B cell (primary cell): ENCODE results near the gene EPHB1. TPM values are rescaled to one million over a fixed set of nuclear protein-coding genes. Genes with fewer than 3 reads are reported as not detected.

Experiments
- ATAC-seq: fragments of 200-7000 bp; cut with Tn5 transposase; one replicate; pipeline ENCODE4 v1.10.0; 2021; ENCODE audit warnings: low read depth, mild to moderate bottlenecking, moderate number of reproducible peaks, moderate library complexity
- CTCF ChIA-PET: fragments of 350-600 bp; sonication (Branson Sonifier 250); formaldehyde crosslinking; loops from one replicate; lab custom pipeline; 2021; ENCODE audit warnings: antibody characterized with exemption, inconsistent platforms; lab: Charles Lee
- POLR2A ChIA-PET: fragments of 350-600 bp; sonication (Branson Sonifier 250); formaldehyde crosslinking; loops from one replicate; lab custom pipeline; 2021; ENCODE audit warnings: antibody characterized with exemption; lab: Charles Lee
- DNase-seq: peaks from one replicate; pipeline ENCODE4 v3.0.0; 2013
- H2AFZ ChIP-seq: 2 replicates; pipeline ENCODE4 v1.6.1; 2012; ENCODE audit warnings: mild to moderate bottlenecking, low read depth, low read length; ENCODE audit not compliant: insufficient read depth, poor library complexity, severe bottlenecking
- H3K27ac ChIP-seq, 2 donors: 1 replicate in 1 of 2; 2 replicates in 1 of 2; pipeline ENCODE4 v1.5.1; 2012 to 2013; ENCODE audit warnings: low read length in 2 of 2, mild to moderate bottlenecking in 2 of 2, moderate library complexity in 1 of 2
- H3K27me3 ChIP-seq, 4 experiments: fragments of 200-600 bp in 1 of 4; sonication (generic) in 1 of 4; replicated peaks in 1 of 4; 1 replicate in 2 of 4; 2 replicates in 2 of 4; pipeline versions ENCODE4 v1.6.1 to v1.7.0; 2013 to 2016; ENCODE audit warnings: low read length in 3 of 4, mild to moderate bottlenecking in 2 of 4, mixed read lengths in 1 of 4, moderate library complexity in 1 of 4; ENCODE audit not compliant: insufficient read depth in 4 of 4, control insufficient read depth in 3 of 4; ENCODE audit errors: control extremely low read depth in 1 of 4
- H3K36me3 ChIP-seq, 2 experiments: replicated peaks in 1 of 2; 1 replicate in 1 of 2; 2 replicates in 1 of 2; pipeline versions ENCODE4 v1.6.1 to v1.7.1; 2013; ENCODE audit warnings: low read length in 1 of 2; ENCODE audit not compliant: insufficient read depth in 2 of 2, control insufficient read depth in 1 of 2; ENCODE audit errors: control extremely low read depth in 1 of 2, extremely low read depth in 1 of 2
- H3K4me1 ChIP-seq, 2 donors: fragments of 200-600 bp in 1 of 2; sonication (generic) in 1 of 2; 1 replicate in 1 of 2; 2 replicates in 1 of 2; pipeline versions ENCODE4 v1.5.1 to v1.6.1; 2013 to 2017; ENCODE audit warnings: low read length in 2 of 2; ENCODE audit not compliant: control insufficient read depth in 2 of 2, insufficient read depth in 2 of 2
- H3K4me2 ChIP-seq: replicated peaks from 2 replicates; pipeline ENCODE3; 2012; ENCODE audit warnings: mild to moderate bottlenecking, low read depth, low read length; ENCODE audit not compliant: poor library complexity, severe bottlenecking
- H3K4me3 ChIP-seq, 5 experiments: fragments of 200-600 bp in 1 of 5; sonication (generic) in 1 of 5; 1 replicate in 3 of 5; 2 replicates in 2 of 5; pipeline versions ENCODE4 v1.5.1 to v1.7.0; 2011 to 2016; ENCODE audit warnings: low read length in 4 of 5, mild to moderate bottlenecking in 4 of 5, low read depth in 2 of 5, control low read depth in 1 of 5, moderate library complexity in 1 of 5; ENCODE audit not compliant: insufficient read depth in 1 of 5; ENCODE audit errors: control extremely low read depth in 1 of 5, extremely low read depth in 1 of 5
- H3K79me2 ChIP-seq: fragments of 200-600 bp; sonication (generic); one replicate; pipeline ENCODE4 v1.6.0; 2016; ENCODE audit warnings: low read length; ENCODE audit not compliant: control insufficient read depth, insufficient read depth
- H3K9ac ChIP-seq: fragments of 200-600 bp; sonication (generic); 2 replicates; pipeline ENCODE4 v1.6.1; 2017; ENCODE audit warnings: mild to moderate bottlenecking, low read length, moderate library complexity
- H3K9me3 ChIP-seq, 3 donors: one replicate each; pipeline versions ENCODE4 v1.6.1 to v1.7.1; 2013; ENCODE audit warnings: low read length in 2 of 3; ENCODE audit not compliant: control insufficient read depth in 2 of 3, insufficient read depth in 1 of 3; ENCODE audit errors: control extremely low read depth in 1 of 3
- H4K20me1 ChIP-seq: 2 replicates; pipeline ENCODE4 v1.6.0; 2012; ENCODE audit warnings: mild to moderate bottlenecking, low read length; ENCODE audit not compliant: insufficient read depth, control insufficient read depth, poor library complexity, severe bottlenecking
- H3K27ac Mint-ChIP-seq: one replicate; pipeline ENCODE4 v1.8.0; 2021; ENCODE audit warnings: mixed read lengths
- H3K27me3 Mint-ChIP-seq: one replicate; pipeline ENCODE4 v1.8.0; 2021; ENCODE audit warnings: mixed read lengths
- H3K4me1 Mint-ChIP-seq: one replicate; pipeline ENCODE4 v1.8.0; 2021; ENCODE audit warnings: mixed read lengths
- H3K4me3 Mint-ChIP-seq: one replicate; pipeline ENCODE4 v1.8.0; 2021; ENCODE audit warnings: mixed read lengths
- H3K9me3 Mint-ChIP-seq: one replicate; pipeline ENCODE4 v1.8.0; 2022; ENCODE audit warnings: mixed read lengths; ENCODE audit not compliant: insufficient read depth
- EZH2 ChIP-seq: IDR thresholded peaks from 2 replicates; pipeline ENCODE4 v1.6.1; 2012; ENCODE audit warnings: borderline replicate concordance, low read depth, mild to moderate bottlenecking, moderate library complexity, low read length; ENCODE audit not compliant: insufficient read depth, poor library complexity, severe bottlenecking
- WGBS: methylation state at CpG from one replicate; pipeline ENCODE4 v1.1.5; 2013; ENCODE audit warnings: missing lambda C conversion rate; ENCODE audit not compliant: insufficient coverage; 5-methylcytosine and 5-hydroxymethylcytosine counted together
- intact Hi-C: fragments of 100-400 bp; cut with micrococcal nuclease; formaldehyde crosslinking; loops from one replicate; pipeline ENCODE4 v1.10.0; 2022
- polyA plus RNA-seq: library from polyadenylated mRNA; depleted of rRNA; stranded (reverse); fragments of >200 nt; gene quantifications from 2 replicates; pipeline ENCODE4 v1.2.3, GENCODE V29; 2012
- total RNA-seq, 2 donors: library from RNA; stranded (reverse); fragments of 120-200 nt in 1 of 2; gene quantifications; 1 replicate in 1 of 2; 2 replicates in 1 of 2; pipeline versions ENCODE4 v1.2.3 to v1.2.4, GENCODE V29; 2013 to 2022
- TF ChIP-seq, protein P1 (sequence below): fragments of 200-600 bp; IDR thresholded peaks from one replicate; pipeline ENCODE4 v1.8.0; 2022; ENCODE audit warnings: antibody characterized with exemption, mild to moderate bottlenecking

Gene EPHB1
- total and polyA plus RNA-seq, 2 donors (not counting 1 experiment from before 2014, with no cell fraction given), result 0.01 TPM; not detected in 1

DNA sequence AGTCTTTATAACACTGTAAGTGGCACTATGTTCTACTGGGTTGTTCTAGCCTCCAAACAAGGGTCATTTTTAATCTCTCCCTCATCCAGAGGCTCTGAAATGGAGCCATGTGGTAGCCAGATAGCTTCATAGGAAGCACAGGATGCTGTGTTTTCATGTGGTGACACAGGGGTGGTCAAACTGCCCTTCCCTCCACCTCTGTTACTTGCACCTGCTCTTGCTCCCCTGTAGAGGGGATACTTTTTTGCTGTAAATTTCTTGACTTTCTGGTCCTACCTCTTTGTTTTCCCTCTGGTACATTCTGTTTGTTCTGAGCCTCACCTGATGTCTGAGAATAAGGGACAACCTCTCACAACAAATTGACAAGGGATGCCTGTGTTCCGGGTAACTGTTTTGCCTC is 76.8 kb downstream of the EPHB1 start:
- no peak overlapping the region for H3K4me2 ChIP-seq
- no peaks in the 10 kb centered on the region for H3K36me3 ChIP-seq
- no peaks in the 10 kb centered on the region for H3K4me1 Mint-ChIP-seq
- H2AFZ ChIP-seq, result no peak overlapping the region
- TF ChIP-seq EZH2, result no peak
- TF ChIP-seq, protein P1, sequence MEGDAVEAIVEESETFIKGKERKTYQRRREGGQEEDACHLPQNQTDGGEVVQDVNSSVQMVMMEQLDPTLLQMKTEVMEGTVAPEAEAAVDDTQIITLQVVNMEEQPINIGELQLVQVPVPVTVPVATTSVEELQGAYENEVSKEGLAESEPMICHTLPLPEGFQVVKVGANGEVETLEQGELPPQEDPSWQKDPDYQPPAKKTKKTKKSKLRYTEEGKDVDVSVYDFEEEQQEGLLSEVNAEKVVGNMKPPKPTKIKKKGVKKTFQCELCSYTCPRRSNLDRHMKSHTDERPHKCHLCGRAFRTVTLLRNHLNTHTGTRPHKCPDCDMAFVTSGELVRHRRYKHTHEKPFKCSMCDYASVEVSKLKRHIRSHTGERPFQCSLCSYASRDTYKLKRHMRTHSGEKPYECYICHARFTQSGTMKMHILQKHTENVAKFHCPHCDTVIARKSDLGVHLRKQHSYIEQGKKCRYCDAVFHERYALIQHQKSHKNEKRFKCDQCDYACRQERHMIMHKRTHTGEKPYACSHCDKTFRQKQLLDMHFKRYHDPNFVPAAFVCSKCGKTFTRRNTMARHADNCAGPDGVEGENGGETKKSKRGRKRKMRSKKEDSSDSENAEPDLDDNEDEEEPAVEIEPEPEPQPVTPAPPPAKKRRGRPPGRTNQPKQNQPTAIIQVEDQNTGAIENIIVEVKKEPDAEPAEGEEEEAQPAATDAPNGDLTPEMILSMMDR, result no peak
- H3K4me3 ChIP-seq, result no peak overlapping the region
- H3K27ac Mint-ChIP-seq, result no peak overlapping the region
- no peak overlapping the region for H3K27ac ChIP-seq
- peaks cover 0 to 3% (median 0%) of the 10 kb centered on the region in 3 donors for H3K9me3 ChIP-seq
- H3K27me3 Mint-ChIP-seq, result peaks cover 23% of the 10 kb centered on the region
- 100% methylated on average over 1 of the region's 1 CpG for WGBS
- no peak overlapping the region for H3K4me3 Mint-ChIP-seq
- H3K4me1 ChIP-seq, result no peaks in the 10 kb centered on the region
- no peaks in the 10 kb centered on the region for H4K20me1 ChIP-seq
- ChIA-PET CTCF (no interaction called here), POLR2A (no interaction called here)
- H3K9ac ChIP-seq, result no peak overlapping the region
- no peaks in the 10 kb centered on the region for H3K79me2 ChIP-seq
- DNase-seq, result no peak
- no peak for ATAC-seq
- H3K9me3 Mint-ChIP-seq, result no peaks in the 10 kb centered on the region
- intact Hi-C loops, result no loop called here
- peaks cover 0 to 2% (median 0%) of the 10 kb centered on the region in 4 experiments for H3K27me3 ChIP-seq

DNA sequence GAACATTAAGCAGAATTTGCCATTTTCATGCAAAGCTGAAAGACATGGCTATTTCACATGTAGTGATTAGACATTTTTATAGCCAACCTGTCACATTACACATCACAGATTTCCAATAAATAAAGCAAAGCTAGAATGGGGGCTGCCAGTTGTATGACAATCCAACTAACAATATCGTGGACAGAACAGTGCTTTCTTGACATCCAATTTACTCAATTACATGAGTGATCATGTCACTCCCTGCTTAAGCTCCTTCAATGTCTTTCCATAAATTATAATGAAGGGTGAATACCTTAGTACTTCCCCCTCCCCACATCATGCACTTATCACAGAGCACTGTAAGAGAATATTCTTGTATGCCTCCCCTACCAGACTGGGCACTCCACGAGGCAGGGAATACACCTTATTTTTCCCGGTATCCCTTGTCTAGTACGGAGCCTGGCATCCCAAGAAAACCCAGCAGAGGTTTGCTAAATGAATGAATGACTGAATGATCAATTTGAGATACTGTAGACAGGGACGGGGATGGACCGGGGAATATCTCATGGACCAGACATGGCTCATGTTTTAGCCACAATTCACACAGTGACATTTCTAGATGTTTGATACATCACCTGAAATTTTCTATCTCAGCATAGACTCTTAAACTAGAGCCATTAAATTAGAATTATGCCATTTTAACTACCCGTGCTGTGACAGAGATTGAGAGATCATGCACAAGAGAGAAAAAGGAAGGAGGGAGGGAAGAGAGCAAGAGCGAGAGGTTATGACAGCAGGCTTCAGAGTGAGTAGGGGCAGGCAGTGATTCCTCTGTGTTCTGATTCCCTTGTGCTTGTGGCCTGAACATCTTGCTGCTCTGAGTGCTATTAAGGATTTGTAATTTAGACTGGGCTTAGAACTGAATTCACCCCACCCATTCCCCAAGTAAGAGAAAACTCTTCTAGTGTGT is 77.7 kb downstream of the EPHB1 start:
- no peaks in the 10 kb centered on the region for H3K9me3 Mint-ChIP-seq
- intact Hi-C loops, result no loop called here

More for the DNA sequence above, 77.7 kb downstream of the EPHB1 start:
- TF ChIP-seq, protein P1, result no peak
- TF ChIP-seq EZH2, result no peak
- H3K79me2 ChIP-seq, result no peaks in the 10 kb centered on the region
- no peak overlapping the region for H3K4me3 Mint-ChIP-seq
- H3K36me3 ChIP-seq, result no peaks in the 10 kb centered on the region
- ChIA-PET CTCF (no interaction called here), POLR2A (no interaction called here)
- no peak overlapping the region for H3K4me3 ChIP-seq
- ATAC-seq (no peak), DNase-seq (no peak)
- peaks cover 0 to 2% (median 0%) of the 10 kb centered on the region in 4 experiments for H3K27me3 ChIP-seq
- H3K9ac ChIP-seq, result no peak overlapping the region
- no peak overlapping the region for H3K27ac Mint-ChIP-seq
- peaks cover 19% of the 10 kb centered on the region for H3K27me3 Mint-ChIP-seq
- H3K27ac ChIP-seq, result no peak overlapping the region
- H3K4me1 Mint-ChIP-seq, result no peaks in the 10 kb centered on the region
- no peak overlapping the region for H3K4me2 ChIP-seq
- WGBS, result 88% methylated on average over 5 of the region's 8 CpGs
- H3K9me3 ChIP-seq, result peaks cover 0 to 5% (median 0%) of the 10 kb centered on the region in 3 donors
- H4K20me1 ChIP-seq, result no peaks in the 10 kb centered on the region
- no peak overlapping the region for H2AFZ ChIP-seq
- no peaks in the 10 kb centered on the region for H3K4me1 ChIP-seq
